GM12878 (cell line): Measurements from ENCODE around the gene SMCP. TPM values are rescaled to one million over a fixed set of nuclear protein-coding genes. Genes with fewer than 3 reads are reported as not detected.

Experiments
- ASH2L ChIP-seq: fragments of 300-600, 200-600 bp; sonication (generic); IDR thresholded peaks from 2 replicates; pipeline ENCODE4 v1.6.1; 2017; ENCODE audit warnings: low read depth, mild to moderate bottlenecking, borderline replicate concordance
- ATF3 ChIP-seq: IDR thresholded peaks from 2 replicates; pipeline ENCODE4 v1.6.1; 2011; ENCODE audit warnings: low read depth, mild to moderate bottlenecking, low read length, moderate library complexity, borderline replicate concordance; ENCODE audit errors: extremely low read depth
- CBX5 ChIP-seq: sonication (generic); IDR thresholded peaks from 2 replicates; pipeline ENCODE4 v1.6.1; 2016; ENCODE audit warnings: low read depth, moderate library complexity, mild to moderate bottlenecking, inconsistent platforms
- CREB1 ChIP-seq: IDR thresholded peaks from 2 replicates; pipeline ENCODE4 v1.6.1; 2012; ENCODE audit warnings: low read depth, mild to moderate bottlenecking, inconsistent platforms
- DPF2 ChIP-seq: fragments of 450-650 bp; IDR thresholded peaks from 2 replicates; pipeline ENCODE4 v1.6.1; 2017; ENCODE audit warnings: mild to moderate bottlenecking
- HCFC1 ChIP-seq: fragments of 150-350 bp; IDR thresholded peaks from 2 replicates; pipeline ENCODE4 v1.6.1; 2014; ENCODE audit warnings: low read length
- KAT2A ChIP-seq: conservative IDR thresholded peaks from 2 replicates; pipeline ENCODE4 v1.6.1; 2011; ENCODE audit warnings: low read depth, low read length; ENCODE audit not compliant: control insufficient read depth
- KDM1A ChIP-seq: fragments of 200-600 bp; sonication (generic); IDR thresholded peaks from 2 replicates; pipeline ENCODE4 v1.6.1; 2016; ENCODE audit warnings: borderline replicate concordance
- KLF5 ChIP-seq: fragments of 450-650 bp; IDR thresholded peaks from 2 replicates; pipeline ENCODE4 v1.6.1; 2014; ENCODE audit warnings: mild to moderate bottlenecking; ENCODE audit not compliant: partially characterized antibody
- MEF2B ChIP-seq: fragments of 450-650 bp; IDR thresholded peaks from 2 replicates; pipeline ENCODE4 v1.6.1; 2018; ENCODE audit warnings: mild to moderate bottlenecking, moderate library complexity; ENCODE audit not compliant: partially characterized antibody, poor library complexity, severe bottlenecking
- MXI1 ChIP-seq: fragments of 150-350 bp; IDR thresholded peaks from 2 replicates; pipeline ENCODE4 v1.6.1; 2011; ENCODE audit warnings: low read depth, mild to moderate bottlenecking, inconsistent platforms, low read length, improper control_type of control experiment
- NR2F1 ChIP-seq: fragments of 450-650 bp; conservative IDR thresholded peaks from 2 replicates; pipeline ENCODE4 v1.6.1; 2017; ENCODE audit warnings: mild to moderate bottlenecking
- PAX8 ChIP-seq: fragments of 450-650 bp; IDR thresholded peaks from 2 replicates; pipeline ENCODE4 v1.6.1; 2017; ENCODE audit warnings: mild to moderate bottlenecking, moderate library complexity
- RCOR1 ChIP-seq: conservative IDR thresholded peaks from 2 replicates; pipeline ENCODE4 v1.6.1; 2012; ENCODE audit warnings: low read depth, low read length, improper control_type of control experiment
- RELA ChIP-seq: fragments of 450-650 bp; IDR thresholded peaks from 2 replicates; pipeline ENCODE4 v1.8.0; 2014; ENCODE audit warnings: borderline replicate concordance; ENCODE audit not compliant: partially characterized antibody
- SMAD1 ChIP-seq: fragments of 450-650 bp; IDR thresholded peaks from 2 replicates; pipeline ENCODE4 v1.6.1; 2018; ENCODE audit warnings: mild to moderate bottlenecking, low read depth; ENCODE audit not compliant: partially characterized antibody
- SREBF1 ChIP-seq: IDR thresholded peaks from 2 replicates; pipeline ENCODE4 v1.6.1; 2012; ENCODE audit warnings: mild to moderate bottlenecking, low read length
- STAT1 ChIP-seq: fragments of 450-650 bp; conservative IDR thresholded peaks from 2 replicates; pipeline ENCODE4 v1.6.1; 2014; ENCODE audit warnings: antibody characterized with exemption, mild to moderate bottlenecking
- TAF1 ChIP-seq: IDR thresholded peaks from 2 replicates; pipeline ENCODE4 v1.6.1; 2011; ENCODE audit warnings: mild to moderate bottlenecking, low read depth, low read length, borderline replicate concordance
- TARDBP ChIP-seq: IDR thresholded peaks from 2 replicates; pipeline ENCODE4 v1.6.1; 2016; ENCODE audit warnings: borderline replicate concordance
- TBL1XR1 ChIP-seq: IDR thresholded peaks from 2 replicates; pipeline ENCODE4 v1.6.1; 2012; ENCODE audit warnings: low read depth, low read length, improper control_type of control experiment
- TCF12 ChIP-seq: IDR thresholded peaks from 2 replicates; pipeline ENCODE4 v1.6.1; 2011; ENCODE audit warnings: low read depth, mild to moderate bottlenecking, low read length
- USF1 ChIP-seq: IDR thresholded peaks from 2 replicates; pipeline ENCODE4 v1.6.1; 2011; ENCODE audit warnings: borderline replicate concordance, low read depth, mild to moderate bottlenecking, moderate library complexity, mixed read lengths, low read length; ENCODE audit not compliant: insufficient read depth; ENCODE audit errors: extremely low read length
- ZBTB11 ChIP-seq: fragments of 450-650 bp; formaldehyde crosslinking; IDR thresholded peaks from 2 replicates; pipeline ENCODE4 v1.5.0; 2022; ENCODE audit warnings: mild to moderate bottlenecking, missing genetic modification characterization
- polyA plus RNA-seq, 11 experiments: library from polyadenylated mRNA; depleted of rRNA in 4 of 11; unstranded in 6 of 11; stranded (reverse) in 5 of 11; fragments of >200 nt; fragmentation: Nextera tagmentation in 4 of 11; fragmentation: Illumina TruSeq in 1 of 11; extraction: Ambion mirVana in 4 of 11; extraction: Trizol in 1 of 11; gene quantifications; 1 replicate in 1 of 11; 2 replicates in 10 of 11; pipeline versions ENCODE4 v1.2.1 to v1.2.3, GENCODE V29; 2011 to 2016; ENCODE audit warnings: inconsistent platforms in 2 of 11, missing spikeins in 2 of 11, low read depth in 1 of 11
- total RNA-seq, 4 experiments: library from RNA; depleted of rRNA in 3 of 4; stranded (reverse); fragments of >200 nt in 3 of 4; fragmentation: Illumina TruSeq in 1 of 4; extraction: Trizol in 1 of 4; gene quantifications; 2 replicates each; pipeline versions ENCODE4 v1.2.1 to v1.2.3, GENCODE V29; 2013 to 2021
- TF ChIP-seq, protein P1 (sequence below): fragments of 450-650 bp; conservative IDR thresholded peaks from 2 replicates; pipeline ENCODE4 v1.6.1; 2017; ENCODE audit warnings: mild to moderate bottlenecking, moderate library complexity

Gene SMCP
- total and polyA plus RNA-seq, 10 of the 15 experiments (the other 5 are each of a cell fraction or from before 2014, with no cell fraction given), result 0.16 to 0.69 (median 0.27) TPM; not detected in 7

DNA sequence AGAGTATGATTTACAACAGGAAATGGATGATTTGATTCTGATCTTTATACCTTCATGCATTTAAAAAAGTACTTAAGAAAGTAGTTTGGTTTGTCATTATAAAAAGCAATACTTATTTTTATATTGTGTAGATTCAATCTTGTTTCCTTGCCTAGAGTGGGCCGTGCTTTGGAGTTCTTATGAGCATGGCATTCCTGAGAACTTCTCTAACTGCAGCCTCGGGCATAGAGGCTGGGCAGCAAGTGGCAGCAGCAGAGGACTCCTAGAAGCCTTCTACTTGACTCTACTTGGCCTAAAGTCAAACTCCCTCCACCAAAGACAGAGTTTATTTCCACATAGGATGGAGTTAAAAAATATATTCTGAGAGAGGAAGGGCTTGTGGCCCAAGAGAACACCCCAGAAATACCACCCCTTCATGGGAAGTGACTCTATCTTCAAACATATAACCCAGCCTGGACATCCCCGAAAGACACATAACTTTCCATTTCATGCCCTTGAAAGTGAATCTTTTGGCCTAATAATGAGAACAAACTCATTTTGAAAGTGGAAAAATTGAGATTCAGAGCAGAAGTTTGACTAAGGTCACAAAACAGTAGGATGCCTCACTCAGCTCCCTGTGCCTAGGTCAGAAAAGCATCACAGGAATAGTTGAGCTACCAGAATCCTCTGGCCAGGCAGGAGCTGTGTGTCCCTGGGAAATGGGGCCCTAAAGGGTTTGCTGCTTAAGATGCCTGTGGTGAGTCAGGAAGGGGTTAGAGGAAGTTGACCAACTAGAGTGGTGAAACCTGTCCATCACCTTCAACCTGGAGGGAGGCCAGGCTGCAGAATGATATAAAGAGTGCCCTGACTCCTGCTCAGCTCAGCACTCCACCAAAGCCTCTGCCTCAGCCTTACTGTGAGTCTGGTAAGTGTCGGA lies 29.8 kb downstream of the SMCP start, which contains the start of gene IVL (continued):
- TF ChIP-seq ASH2L (no peak), SREBF1 (no peak), NR2F1 (peak; percentile 73), ZBTB11 (CRISPR knock-in tag) (no peak), KLF5 (no peak), RELA (no peak), USF1 (no peak), STAT1 (no peak), PAX8 (no peak), CBX5 (no peak), KAT2A (no peak), MEF2B (no peak), TAF1 (no peak), CREB1 (peak; percentile 21; the same call in 1 of the 2 replicates), RCOR1 (no peak), DPF2 (peak; percentile 63), SMAD1 (no peak), KDM1A (no peak), TARDBP (no peak), ATF3 (no peak), HCFC1 (no peak), TBL1XR1 (no peak), MXI1 (no peak), TCF12 (no peak)
- TF ChIP-seq, protein P1, sequence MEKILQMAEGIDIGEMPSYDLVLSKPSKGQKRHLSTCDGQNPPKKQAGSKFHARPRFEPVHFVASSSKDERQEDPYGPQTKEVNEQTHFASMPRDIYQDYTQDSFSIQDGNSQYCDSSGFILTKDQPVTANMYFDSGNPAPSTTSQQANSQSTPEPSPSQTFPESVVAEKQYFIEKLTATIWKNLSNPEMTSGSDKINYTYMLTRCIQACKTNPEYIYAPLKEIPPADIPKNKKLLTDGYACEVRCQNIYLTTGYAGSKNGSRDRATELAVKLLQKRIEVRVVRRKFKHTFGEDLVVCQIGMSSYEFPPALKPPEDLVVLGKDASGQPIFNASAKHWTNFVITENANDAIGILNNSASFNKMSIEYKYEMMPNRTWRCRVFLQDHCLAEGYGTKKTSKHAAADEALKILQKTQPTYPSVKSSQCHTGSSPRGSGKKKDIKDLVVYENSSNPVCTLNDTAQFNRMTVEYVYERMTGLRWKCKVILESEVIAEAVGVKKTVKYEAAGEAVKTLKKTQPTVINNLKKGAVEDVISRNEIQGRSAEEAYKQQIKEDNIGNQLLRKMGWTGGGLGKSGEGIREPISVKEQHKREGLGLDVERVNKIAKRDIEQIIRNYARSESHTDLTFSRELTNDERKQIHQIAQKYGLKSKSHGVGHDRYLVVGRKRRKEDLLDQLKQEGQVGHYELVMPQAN, result no peak
